GM10847 (cell line): Measurements from ENCODE around the gene RPL36.

Experiments used
- POLR2A ChIP-seq: IDR thresholded peaks from 2 replicates; pipeline ENCODE4 v1.6.1; 2011; ENCODE audit not compliant: insufficient read length; ENCODE audit errors: extremely low read depth

Gene RPL36

GRCh38 chr19:5713228-5713627 lies 23.1 kb downstream of the RPL36 start:
- TF ChIP-seq POLR2A, result no peak

- no peak for TF ChIP-seq POLR2A
Observed at GRCh38 chr19:5714816-5715215, 24.7 kb downstream of the RPL36 start.

- no peak for TF ChIP-seq POLR2A
Observed at GRCh38 chr19:5717215-5717935, 27.3 kb downstream of the RPL36 start.

DNA sequence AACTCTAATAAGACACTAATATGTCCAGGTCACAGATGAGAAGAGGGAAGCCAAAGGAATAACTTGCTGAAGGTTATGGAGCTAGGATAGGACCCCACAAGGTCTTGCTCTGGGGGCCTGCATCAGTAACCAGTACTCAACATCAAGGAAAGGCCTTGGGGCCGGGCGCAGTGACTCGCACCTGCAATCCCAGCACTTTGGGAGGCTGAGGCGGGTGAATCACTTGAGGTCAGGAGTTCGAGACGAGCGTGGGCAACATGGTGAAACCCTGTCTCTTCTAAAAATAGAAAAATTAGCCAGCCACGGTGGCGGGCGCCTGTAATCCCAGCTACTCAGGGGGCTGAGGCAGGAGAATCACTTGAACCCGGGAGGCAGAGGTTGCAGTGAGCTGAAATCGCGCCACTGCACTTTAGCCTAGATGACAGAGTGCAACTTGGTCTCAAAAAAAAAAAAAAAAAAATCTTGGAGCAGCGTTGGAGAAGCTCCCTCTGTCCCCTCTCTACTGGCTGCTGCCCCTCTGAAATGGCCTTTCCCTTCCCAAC lies 28.0 kb downstream of the RPL36 start:
- TF ChIP-seq POLR2A, result no peak

DNA sequence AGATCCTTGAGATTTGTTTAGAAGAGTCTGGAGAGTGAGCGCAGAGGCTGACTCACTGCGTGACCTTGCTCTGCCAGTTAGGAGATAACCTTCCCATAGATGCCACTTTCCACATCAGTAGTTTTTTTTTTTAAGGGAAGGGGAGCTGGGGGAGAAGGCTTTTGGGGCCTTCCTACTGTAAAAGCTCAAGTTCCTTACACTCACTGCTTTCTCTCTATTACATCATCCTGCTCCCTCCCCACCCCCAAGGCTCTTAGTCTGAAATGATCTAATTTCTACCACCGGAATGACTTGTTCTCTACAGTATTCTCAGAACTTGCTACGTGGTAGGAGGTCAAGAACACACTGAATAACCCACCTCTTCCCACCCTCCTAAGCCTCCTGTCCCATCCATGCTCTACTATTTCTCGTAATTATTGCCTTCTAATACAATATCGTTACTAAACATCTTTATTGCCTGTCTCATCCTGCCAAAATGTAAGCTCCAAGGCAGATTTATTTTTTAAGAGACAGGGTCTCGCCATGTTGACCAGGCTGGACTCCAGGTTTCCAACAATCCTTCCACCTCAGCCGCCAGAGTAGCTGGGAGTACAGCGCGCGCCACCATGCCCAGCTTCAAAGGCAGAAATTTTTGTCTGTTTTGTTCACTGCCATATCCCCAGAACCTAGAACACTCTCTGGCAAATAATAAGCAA lies 28.6 kb downstream of the RPL36 start:
- no peak for TF ChIP-seq POLR2A

DNA sequence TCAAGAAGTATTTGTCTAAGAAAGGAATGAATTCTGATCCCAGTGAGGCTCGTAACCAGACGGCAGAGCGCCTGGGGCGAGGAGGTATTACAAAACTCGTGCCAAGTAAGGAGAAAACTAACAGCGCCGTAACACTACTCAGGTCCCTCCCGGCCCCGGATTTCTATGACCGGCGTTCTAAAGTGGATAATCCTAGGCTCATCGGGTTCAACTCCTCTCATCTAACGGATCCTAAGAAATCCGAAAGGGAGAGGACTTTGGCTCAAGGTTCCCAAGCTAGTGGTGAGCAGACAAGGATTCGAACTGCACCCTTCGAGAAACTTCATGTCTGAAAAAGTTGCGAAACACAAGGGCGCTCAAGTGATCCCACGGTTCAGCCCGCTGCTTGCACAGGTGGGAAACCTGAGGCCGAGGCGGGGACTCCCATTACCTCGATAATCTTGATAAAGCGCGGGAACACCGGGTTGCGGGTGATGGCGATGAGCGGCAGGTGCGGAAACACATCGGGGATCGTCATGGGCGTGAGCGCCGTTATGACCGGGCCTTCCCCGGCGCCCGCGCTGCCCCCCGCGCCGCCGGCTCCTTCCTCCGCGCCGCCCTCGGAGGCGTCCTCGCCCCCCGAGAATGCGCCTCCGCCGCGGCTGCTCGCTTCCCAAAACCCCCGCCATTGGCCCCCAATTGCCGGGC lies 29.3 kb downstream of the RPL36 start:
- no peak for TF ChIP-seq POLR2A

DNA sequence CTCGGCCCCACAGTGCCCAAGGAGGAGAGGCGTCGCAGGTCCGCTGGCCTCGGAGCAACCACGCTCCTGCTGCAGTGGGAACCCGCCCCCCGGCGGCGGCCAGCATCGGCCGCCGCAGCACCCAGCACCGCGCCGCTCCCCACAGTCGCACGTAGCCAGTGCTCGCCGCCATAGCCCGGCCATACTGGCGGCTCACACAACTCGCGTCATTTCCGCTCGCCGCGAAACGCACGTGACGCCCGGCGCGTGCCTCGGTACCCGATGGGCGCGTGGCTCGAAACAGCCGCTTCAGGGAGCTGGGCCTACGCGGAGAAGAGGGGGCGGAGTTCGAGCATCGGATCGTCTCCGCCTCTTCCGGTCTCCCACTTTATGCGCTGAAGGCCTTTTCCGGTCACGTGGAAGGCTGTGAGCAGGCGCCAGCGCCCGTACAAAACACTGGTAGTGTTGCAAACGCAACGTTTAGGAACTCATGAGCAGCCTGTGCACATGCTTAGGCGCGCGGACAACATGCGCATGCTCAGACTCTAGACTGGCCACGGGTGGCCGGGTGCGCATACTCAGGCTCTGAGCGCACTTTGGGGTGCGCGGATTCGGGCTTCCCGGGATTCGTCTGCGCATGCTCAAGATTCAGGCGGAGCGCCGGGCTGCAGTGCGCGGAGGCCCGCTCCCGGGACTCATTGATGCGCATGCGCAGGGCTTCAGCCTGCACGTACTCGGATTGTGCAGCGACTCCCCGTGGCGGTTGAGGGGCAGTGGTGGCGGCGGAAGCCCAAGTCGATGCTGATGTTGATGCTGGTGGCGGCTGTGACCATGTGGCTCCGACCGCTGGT lies 30.1 kb downstream of the RPL36 start, which contains the start of the genes CATSPERD and LONP1:
TSS of gene CATSPERD (plus strand) at position 677 of the 830 bp plus-strand sequence. CDS start at position 778, 101 bp downstream.
TSS of gene LONP1 (minus strand) at position 186 of the 830 bp plus-strand sequence. CDS start at position 172, 14 bp downstream.
- peak; percentile 78 for TF ChIP-seq POLR2A

GRCh38 chr19:5727453-5728050 lies 37.5 kb downstream of the RPL36 start:
- TF ChIP-seq POLR2A, result no peak

GRCh38 chr19:5738423-5738822 lies 48.3 kb downstream of the RPL36 start:
- TF ChIP-seq POLR2A, result no peak
